Heart left ventricle (tissue), 16 donors: ENCODE results near the gene OR6A2. TPM values are rescaled to one million over a fixed set of nuclear protein-coding genes. Genes with fewer than 3 reads are reported as not detected.

ENCODE experiments used
- ATAC-seq, 4 donors: fragments of 200-7000 bp; cut with Tn5 transposase; one replicate each; pipeline ENCODE4 v1.9.1; 2020 to 2022; ENCODE audit warnings: moderate library complexity in 4 of 4, mild to moderate bottlenecking in 3 of 4, moderate number of reproducible peaks in 1 of 4
- DNase-seq, 5 donors: peaks; one replicate each; pipeline ENCODE4 v3.0.0-alpha.2; 2020
- H3K27ac ChIP-seq, 12 donors: fragments of 200-600 bp; sonication (generic) in 4 of 12; one replicate each; pipeline versions ENCODE4 v1.5.0 to v1.8.0; 2016 to 2022; ENCODE audit warnings: mild to moderate bottlenecking in 2 of 12
- H3K27me3 ChIP-seq, 9 donors: fragments of 200-600 bp; sonication (generic) in 2 of 9; one replicate each; pipeline versions ENCODE4 v1.5.1 to v1.8.0; 2016 to 2022; ENCODE audit warnings: mild to moderate bottlenecking in 3 of 9
- H3K36me3 ChIP-seq, 9 donors: fragments of 200-600 bp; sonication (generic) in 2 of 9; one replicate each; pipeline versions ENCODE4 v1.5.0 to v1.8.0; 2018 to 2022; ENCODE audit warnings: mild to moderate bottlenecking in 2 of 9
- H3K4me1 ChIP-seq, 12 donors: fragments of 200-600 bp; sonication (generic) in 4 of 12; one replicate each; pipeline versions ENCODE4 v1.5.0 to v1.8.0; 2016 to 2022; ENCODE audit warnings: mild to moderate bottlenecking in 3 of 12
- H3K4me3 ChIP-seq, 12 donors: fragments of 200-600 bp; sonication (generic) in 4 of 12; one replicate each; pipeline versions ENCODE4 v1.5.0 to v1.8.0; 2017 to 2022; ENCODE audit warnings: mild to moderate bottlenecking in 9 of 12, moderate library complexity in 4 of 12
- H3K9me3 ChIP-seq, 12 donors: fragments of 200-600 bp; sonication (generic) in 4 of 12; one replicate each; pipeline versions ENCODE4 v1.5.0 to v1.8.0; 2016 to 2022; ENCODE audit warnings: mild to moderate bottlenecking in 1 of 12
- POLR2A ChIP-seq, 2 donors: fragments of 450-650 bp; IDR thresholded peaks; one replicate each; pipeline ENCODE4 v1.6.1; 2017; ENCODE audit warnings: antibody characterized with exemption in 2 of 2, mild to moderate bottlenecking in 2 of 2, moderate library complexity in 2 of 2
- WGBS, 4 donors: extraction: QIAGEN DNeasy Blood & Tissue Kit in 2 of 4; methylation state at CpG; one replicate each; pipeline versions ENCODE4 v1.1.5 to v1.1.7; 2013 to 2018; 5-methylcytosine and 5-hydroxymethylcytosine counted together
- intact Hi-C, 10 donors: fragments of 100-400 bp; cut with DNase I; formaldehyde crosslinking; loops; one replicate each; pipeline versions ENCODE4 v1.11.1 to v1.14.2; 2022
- polyA plus RNA-seq, 2 donors: library from polyadenylated mRNA; stranded (reverse); fragments of 200-250 nt; gene quantifications; one replicate each; pipeline ENCODE4 v1.2.3, GENCODE V29; 2013
- total RNA-seq, 9 donors: library from RNA; depleted of rRNA in 2 of 9; stranded (reverse); fragments of >200 nt in 2 of 9; fragmentation: NEBNext Ultra II Directional in 3 of 9; extraction: Animal tissue kit (Norgen Biotek cat#: 25700) in 3 of 9; gene quantifications; one replicate each; pipeline versions ENCODE4 v1.1.0 to v1.2.4, GENCODE V29; 2016 to 2023
- TF ChIP-seq, protein P1 (sequence below), 12 donors: fragments of 200-600 bp; sonication (generic) in 4 of 12; IDR thresholded peaks; one replicate each; pipeline versions ENCODE4 v1.5.0 to v1.8.0; 2018 to 2022; ENCODE audit warnings: antibody characterized with exemption in 12 of 12, mild to moderate bottlenecking in 5 of 12
- donor health status: ischemic (EF 13 %, LVEDD 7.1; RV severe dilation, severe dysfunction).
- donor health status: healthy with polysubstance abuse.
- donor health status: DM: no; HTN: yes; CAD: no.
- donor health status: DM: no; HTN: no; CAD: no.
- donor health status: ischemic (EF 25% LVEDD 6.9; RV normal size, moderate dysfunction).
- donor health status: ischemic (EF 25% LVEDD 5.7; RV mildly dilated, moderate dysfunction).
- donor health status: healthy.
- donor health status: DM: yes; HTN: yes; CAD: no.
- donor health status: ischemic (EF 35%, LVEDD 5.7; RV mildly dilated, moderate dysfunction).
- donor health status: nonischemic (EF 11% LVEDD 7.7; RV severe dilation, severe dysfunction).
- donor health status: DM: yes; HTN: yes; CAD: no.
- donor health status: PGD.
- donor health status: ischemic (EF 29% LVEDD 5.4; RV normal size, mild dysfunction).
- donor health status: nonischemic (EF 23%, LVEDD 6.1; RV moderate dilation, normal function).

The OR6A2 gene
- total and polyA plus RNA-seq, 11 donors: 0.29 TPM; not detected in 10

DNA sequence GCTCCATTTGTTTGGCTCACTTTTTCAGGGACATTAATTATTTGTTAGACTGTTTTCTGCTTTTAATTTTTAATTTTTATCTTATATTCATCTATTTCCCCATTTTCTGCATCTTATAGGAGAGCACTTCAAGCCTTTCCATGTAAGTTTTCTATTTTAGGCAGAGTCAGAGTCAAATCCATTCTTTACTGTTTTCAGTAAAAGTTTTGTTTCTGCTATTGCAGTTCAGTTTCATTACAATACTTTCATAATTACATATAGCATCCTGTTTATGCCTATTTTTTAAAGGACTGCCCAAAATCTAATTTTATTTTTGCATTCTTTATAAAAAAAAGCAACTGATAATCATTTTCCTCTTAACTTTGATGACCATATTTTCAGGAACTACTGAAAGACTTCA, 42.2 kb upstream of the OR6A2 start:
- no peak for ATAC-seq

GRCh38 chr11:6834021-6834420, 34.5 kb upstream of the OR6A2 start:
- H3K36me3 ChIP-seq: no peaks in the 10 kb centered on the region
- WGBS, 4 donors: 64 to 83% (median 70%) methylated on average over 1 of the region's 1 CpG

More for the DNA sequence above, 42.2 kb upstream of the OR6A2 start:
- no peak for DNase-seq
- Histone ChIP-seq H3K36me3 (no peaks in the 10 kb centered on the region), H3K4me3 (no peak overlapping the region), H3K4me1 (no peaks in the 10 kb centered on the region), H3K27ac (no peak overlapping the region), H3K27me3 (peaks cover 0 to 3% (median 0%) of the 10 kb centered on the region in 9 donors), H3K9me3 (peaks cover 0 to 9% (median 0%) of the 10 kb centered on the region in 12 donors)
- TF ChIP-seq POLR2A (IDR thresholded peaks at IDR 0.05): no peak
- TF ChIP-seq, protein P1, sequence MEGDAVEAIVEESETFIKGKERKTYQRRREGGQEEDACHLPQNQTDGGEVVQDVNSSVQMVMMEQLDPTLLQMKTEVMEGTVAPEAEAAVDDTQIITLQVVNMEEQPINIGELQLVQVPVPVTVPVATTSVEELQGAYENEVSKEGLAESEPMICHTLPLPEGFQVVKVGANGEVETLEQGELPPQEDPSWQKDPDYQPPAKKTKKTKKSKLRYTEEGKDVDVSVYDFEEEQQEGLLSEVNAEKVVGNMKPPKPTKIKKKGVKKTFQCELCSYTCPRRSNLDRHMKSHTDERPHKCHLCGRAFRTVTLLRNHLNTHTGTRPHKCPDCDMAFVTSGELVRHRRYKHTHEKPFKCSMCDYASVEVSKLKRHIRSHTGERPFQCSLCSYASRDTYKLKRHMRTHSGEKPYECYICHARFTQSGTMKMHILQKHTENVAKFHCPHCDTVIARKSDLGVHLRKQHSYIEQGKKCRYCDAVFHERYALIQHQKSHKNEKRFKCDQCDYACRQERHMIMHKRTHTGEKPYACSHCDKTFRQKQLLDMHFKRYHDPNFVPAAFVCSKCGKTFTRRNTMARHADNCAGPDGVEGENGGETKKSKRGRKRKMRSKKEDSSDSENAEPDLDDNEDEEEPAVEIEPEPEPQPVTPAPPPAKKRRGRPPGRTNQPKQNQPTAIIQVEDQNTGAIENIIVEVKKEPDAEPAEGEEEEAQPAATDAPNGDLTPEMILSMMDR (IDR thresholded peaks at IDR 0.05): no peak
- intact Hi-C loops: no loop called here

GRCh38 chr11:6833356-6833755, 33.9 kb upstream of the OR6A2 start:
- TF ChIP-seq, protein P1 (IDR thresholded peaks at IDR 0.05): no peak
- no peak for TF ChIP-seq POLR2A (IDR thresholded peaks at IDR 0.05)
- WGBS, 4 donors: 77 to 86% (median 82%) methylated on average over 6 of the region's 6 CpGs
- H3K9me3 ChIP-seq: no peaks in the 10 kb centered on the region
- no peaks in the 10 kb centered on the region for H3K36me3 ChIP-seq
- DNase-seq: no peak
- H3K4me3 ChIP-seq: no peak overlapping the region
- no peak for ATAC-seq
- H3K27ac ChIP-seq: no peak overlapping the region
- no peaks in the 10 kb centered on the region for H3K4me1 ChIP-seq
- intact Hi-C loops: no loop called here
- H3K27me3 ChIP-seq: no peaks in the 10 kb centered on the region

More at GRCh38 chr11:6834021-6834420, 34.5 kb upstream of the OR6A2 start:
- Histone ChIP-seq H3K4me3 (no peak overlapping the region), H3K27ac (no peak overlapping the region), H3K27me3 (no peaks in the 10 kb centered on the region), H3K9me3 (no peaks in the 10 kb centered on the region), H3K4me1 (no peaks in the 10 kb centered on the region)
- DNase-seq (no peak), ATAC-seq (no peak)
- TF ChIP-seq, protein P1 (IDR thresholded peaks at IDR 0.05): no peak
- no peak for TF ChIP-seq POLR2A (IDR thresholded peaks at IDR 0.05)
- intact Hi-C loops: no loop called here

DNA sequence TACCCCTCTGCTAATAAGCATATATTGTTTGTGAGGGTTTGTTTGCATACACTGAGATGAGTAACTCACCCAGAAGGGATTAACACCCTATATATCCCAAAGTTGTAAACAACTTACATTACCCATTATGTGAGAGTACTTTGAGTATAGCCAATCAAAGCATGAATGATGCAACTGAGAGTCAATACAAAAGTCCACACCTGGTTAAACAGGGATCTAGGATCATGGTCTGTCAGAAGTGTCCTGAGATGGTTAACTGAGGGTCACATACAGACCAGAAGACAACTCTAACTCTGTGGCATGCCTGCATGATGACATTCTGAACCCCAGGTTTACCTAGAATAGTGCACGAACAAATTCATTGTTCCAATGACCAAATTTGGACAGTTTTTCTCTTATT, 28.6 kb upstream of the OR6A2 start:
- Histone ChIP-seq H3K4me3 (no peak overlapping the region), H3K27me3 (no peaks in the 10 kb centered on the region), H3K4me1 (no peaks in the 10 kb centered on the region), H3K36me3 (no peaks in the 10 kb centered on the region), H3K9me3 (no peaks in the 10 kb centered on the region), H3K27ac (no peak overlapping the region)
- no peak for TF ChIP-seq POLR2A (IDR thresholded peaks at IDR 0.05)
- TF ChIP-seq, protein P1 (IDR thresholded peaks at IDR 0.05): no peak
- intact Hi-C loops: no loop called here
- ATAC-seq (no peak), DNase-seq (no peak)
- WGBS, 4 donors: 81 to 92% (median 86%) methylated on average over 1 of the region's 1 CpG
